H9 (cell line): Measurements from ENCODE around the gene CSHL1. TPM values are rescaled to one million over a fixed set of nuclear protein-coding genes. Genes with fewer than 3 reads are reported as not detected.
"Not testable (repeated sequence)": the region's sequence is repeated elsewhere in the genome, so short reads cannot be mapped to it uniquely, and the experiment has no call there.

Experiments
- DNase-seq: peaks from one replicate; pipeline ENCODE4 v3.0.0-alpha.2; 2017
- H2AFZ ChIP-seq: one replicate; pipeline ENCODE4 v1.6.1; 2013; ENCODE audit warnings: mild to moderate bottlenecking, low read length, control low read depth, moderate library complexity
- H2AK5ac ChIP-seq: 2 replicates; pipeline ENCODE4 v1.6.1; 2013; ENCODE audit warnings: low read length, control low read depth, mixed read lengths; ENCODE audit not compliant: insufficient read length
- H2BK120ac ChIP-seq: one replicate; pipeline ENCODE4 v1.6.1; 2013; ENCODE audit warnings: low read depth, mild to moderate bottlenecking, low read length, control low read depth, inconsistent platforms; ENCODE audit not compliant: poor library complexity, severe bottlenecking
- H2BK12ac ChIP-seq: 2 replicates; pipeline ENCODE4 v1.6.1; 2013; ENCODE audit warnings: low read length, control low read depth, mixed read lengths, low read depth; ENCODE audit not compliant: insufficient read length
- H2BK15ac ChIP-seq: 2 replicates; pipeline ENCODE4 v1.6.1; 2013; ENCODE audit warnings: low read depth, low read length, control low read depth
- H2BK20ac ChIP-seq: one replicate; pipeline ENCODE4 v1.6.1; 2013; ENCODE audit warnings: low read depth, mild to moderate bottlenecking, low read length, control low read depth, inconsistent platforms; ENCODE audit not compliant: poor library complexity, severe bottlenecking
- H2BK5ac ChIP-seq: 2 replicates; pipeline ENCODE4 v1.6.1; 2013; ENCODE audit warnings: low read length, control low read depth, mixed read lengths; ENCODE audit not compliant: insufficient read length
- H3K14ac ChIP-seq: 2 replicates; pipeline ENCODE4 v1.6.1; 2013; ENCODE audit warnings: low read length, control low read depth; ENCODE audit not compliant: insufficient read depth
- H3K18ac ChIP-seq: 2 replicates; pipeline ENCODE4 v1.6.1; 2013; ENCODE audit warnings: low read depth, mild to moderate bottlenecking, mixed read lengths, low read length, control low read depth; ENCODE audit not compliant: insufficient read length
- H3K23ac ChIP-seq: 2 replicates; pipeline ENCODE4 v1.6.1; 2013; ENCODE audit warnings: low read length, control low read depth, mixed read lengths, low read depth; ENCODE audit not compliant: insufficient read length
- H3K23me2 ChIP-seq: 2 replicates; pipeline ENCODE4 v1.6.1; 2013; ENCODE audit warnings: low read depth, mild to moderate bottlenecking, mixed read lengths, low read length, control low read depth; ENCODE audit not compliant: insufficient read length, poor library complexity, severe bottlenecking
- H3K27ac ChIP-seq: 2 replicates; pipeline ENCODE4 v1.5.1; 2013; ENCODE audit warnings: low read length, control low read depth, mixed read lengths, low read depth; ENCODE audit not compliant: insufficient read length
- H3K27me3 ChIP-seq: 2 replicates; pipeline ENCODE4 v1.6.1; 2013; ENCODE audit warnings: low read length, control low read depth, inconsistent platforms; ENCODE audit not compliant: insufficient read depth
- H3K4ac ChIP-seq: 2 replicates; pipeline ENCODE4 v1.6.1; 2013; ENCODE audit warnings: low read depth, mild to moderate bottlenecking, control low read depth, inconsistent platforms, low read length, moderate library complexity
- H3K4me1 ChIP-seq: 2 replicates; pipeline ENCODE4 v1.6.1; 2013; ENCODE audit warnings: low read length, control low read depth, inconsistent platforms; ENCODE audit not compliant: insufficient read depth
- H3K4me2 ChIP-seq: 2 replicates; pipeline ENCODE4 v1.6.1; 2013; ENCODE audit warnings: low read length, control low read depth, mixed read lengths; ENCODE audit not compliant: insufficient read length, insufficient read depth
- H3K56ac ChIP-seq: 2 replicates; pipeline ENCODE4 v1.6.1; 2013; ENCODE audit warnings: low read depth, mild to moderate bottlenecking, mixed read lengths, low read length, control low read depth; ENCODE audit not compliant: insufficient read length
- H3K79me1 ChIP-seq: 2 replicates; pipeline ENCODE4 v1.6.1; 2013; ENCODE audit warnings: low read depth, mild to moderate bottlenecking, moderate library complexity, low read length, control low read depth, inconsistent platforms; ENCODE audit not compliant: insufficient read depth, poor library complexity, severe bottlenecking
- H3K79me2 ChIP-seq: 2 replicates; pipeline ENCODE4 v1.6.1; 2013; ENCODE audit warnings: low read length, control low read depth, inconsistent platforms; ENCODE audit not compliant: insufficient read depth
- H3K9ac ChIP-seq: 2 replicates; pipeline ENCODE4 v1.6.1; 2013; ENCODE audit warnings: low read length, control low read depth, mixed read lengths; ENCODE audit not compliant: insufficient read length; ENCODE audit errors: extremely low read depth
- H3K9me3 ChIP-seq: one replicate; pipeline ENCODE4 v1.6.1; 2013; ENCODE audit warnings: low read depth, low read length, inconsistent platforms; ENCODE audit not compliant: control insufficient read depth
- H3T11ph ChIP-seq: one replicate; pipeline ENCODE4 v1.6.1; 2013; ENCODE audit warnings: mild to moderate bottlenecking, low read length, control low read depth, inconsistent platforms
- H4K20me1 ChIP-seq: one replicate; pipeline ENCODE4 v1.6.1; 2013; ENCODE audit not compliant: control insufficient read depth, insufficient read length, insufficient read depth
- H4K5ac ChIP-seq: 2 replicates; pipeline ENCODE4 v1.6.1; 2013; ENCODE audit warnings: low read depth, mild to moderate bottlenecking, mixed read lengths, low read length, control low read depth; ENCODE audit not compliant: insufficient read length
- H4K8ac ChIP-seq: replicated peaks from 2 replicates; pipeline ENCODE4 v1.6.1; 2013; ENCODE audit warnings: low read length, control low read depth, mixed read lengths, low read depth; ENCODE audit not compliant: insufficient read length
- H4K91ac ChIP-seq: 2 replicates; pipeline ENCODE4 v1.6.1; 2013; ENCODE audit warnings: low read depth, mild to moderate bottlenecking, moderate library complexity, mixed read lengths, low read length, control low read depth; ENCODE audit not compliant: insufficient read length
- H3K27ac Mint-ChIP-seq, 3 experiments: 2 replicates in 2 of 3; 3 replicates in 1 of 3; pipeline ENCODE4 v1.8.0; 2020 to 2021; ENCODE audit warnings: mixed read lengths in 3 of 3, mild to moderate bottlenecking in 1 of 3, moderate library complexity in 1 of 3
- H3K27me3 Mint-ChIP-seq: 2 replicates; pipeline ENCODE4 v1.8.0; 2021; ENCODE audit warnings: low read depth, mild to moderate bottlenecking, moderate library complexity, mixed read lengths
- H3K36me3 Mint-ChIP-seq, 3 experiments: 2 replicates in 2 of 3; 3 replicates in 1 of 3; pipeline ENCODE4 v1.8.0; 2020 to 2021; ENCODE audit warnings: low read depth in 3 of 3, mixed read lengths in 3 of 3; ENCODE audit not compliant: insufficient read depth in 1 of 3
- H3K4me1 Mint-ChIP-seq, 2 experiments: 2 replicates each; pipeline ENCODE4 v1.8.0; 2020; ENCODE audit warnings: mixed read lengths in 2 of 2
- H3K4me3 Mint-ChIP-seq, 2 experiments: 2 replicates in 1 of 2; 3 replicates in 1 of 2; pipeline ENCODE4 v1.8.0; 2020 to 2021; ENCODE audit warnings: mild to moderate bottlenecking in 2 of 2, mixed read lengths in 2 of 2, moderate library complexity in 1 of 2
- H3K9me3 Mint-ChIP-seq, 2 experiments: 2 replicates in 1 of 2; 3 replicates in 1 of 2; pipeline ENCODE4 v1.8.0; 2020; ENCODE audit warnings: mild to moderate bottlenecking in 2 of 2, mixed read lengths in 2 of 2, moderate library complexity in 1 of 2
- WGBS: extraction: QIAGEN DNeasy Blood & Tissue Kit; methylation state at CpG from one replicate; pipeline ENCODE4 v1.1.7; 2013; ENCODE audit warnings: missing lambda C conversion rate, low lambda C conversion rate, mixed read lengths; ENCODE audit not compliant: insufficient read length; ENCODE audit errors: extremely low coverage; 5-methylcytosine and 5-hydroxymethylcytosine counted together
- total RNA-seq: library from RNA; stranded (reverse); gene quantifications from 2 replicates; pipeline ENCODE4 v1.2.1, GENCODE V29; 2021

CSHL1 gene
- total RNA-seq, 1 experiment from 2014 or later: not detected

GRCh38 chr17:63871646-63872365 is 39.3 kb downstream of the CSHL1 start:
- not testable (repeated sequence) for H3K18ac ChIP-seq, H3K56ac ChIP-seq, H3K23ac ChIP-seq, H2BK12ac ChIP-seq, H3T11ph ChIP-seq, H2BK15ac ChIP-seq, H2BK20ac ChIP-seq, H3K27ac Mint-ChIP-seq, H2BK5ac ChIP-seq, H3K27ac ChIP-seq, H2AFZ ChIP-seq, H3K9me3 Mint-ChIP-seq, H3K4ac ChIP-seq, H4K20me1 ChIP-seq, H4K5ac ChIP-seq, H3K4me3 Mint-ChIP-seq, H3K4me1 Mint-ChIP-seq, H3K14ac ChIP-seq, DNase-seq, H3K4me1 ChIP-seq, H2AK5ac ChIP-seq, H3K4me2 ChIP-seq, H3K27me3 Mint-ChIP-seq, H3K36me3 Mint-ChIP-seq, H3K79me2 ChIP-seq, H3K9me3 ChIP-seq, H3K27me3 ChIP-seq, H2BK120ac ChIP-seq, H4K8ac ChIP-seq, H3K9ac ChIP-seq, H3K23me2 ChIP-seq, H3K79me1 ChIP-seq, H4K91ac ChIP-seq
- no CpG with 5 or more reads among the region's 15 CpGs for WGBS

DNA sequence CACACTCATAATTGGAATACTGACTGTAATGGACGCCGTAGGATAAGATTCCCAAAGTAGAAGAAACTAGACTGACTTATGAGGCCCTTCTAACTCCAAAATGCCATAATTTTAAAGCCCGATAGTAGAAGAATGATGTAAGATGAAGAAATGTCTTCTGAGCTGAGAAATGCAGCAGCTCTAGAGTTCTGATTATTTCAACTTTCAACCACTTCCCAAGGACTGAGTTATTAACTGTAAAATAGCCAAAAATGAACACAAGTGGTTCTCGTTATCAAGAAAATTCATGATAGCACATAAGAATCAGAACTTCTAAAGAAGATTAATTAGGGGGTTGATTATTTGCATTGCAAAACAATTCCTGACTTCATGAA is 40.8 kb downstream of the CSHL1 start:
- not testable (repeated sequence) for H3K79me1 ChIP-seq, H3K4me3 Mint-ChIP-seq, H4K20me1 ChIP-seq, H3K27ac ChIP-seq, H4K91ac ChIP-seq, H3K23ac ChIP-seq, H3K4ac ChIP-seq, DNase-seq, H3K23me2 ChIP-seq, H3K27me3 ChIP-seq, H3K79me2 ChIP-seq, H3K18ac ChIP-seq, H3K9me3 Mint-ChIP-seq, H2BK5ac ChIP-seq, H2BK12ac ChIP-seq, H3K27me3 Mint-ChIP-seq, H2AK5ac ChIP-seq, H3K4me1 ChIP-seq, H3K14ac ChIP-seq, H2BK20ac ChIP-seq, H3K9me3 ChIP-seq, H3K4me2 ChIP-seq, H2AFZ ChIP-seq, H4K5ac ChIP-seq, H2BK15ac ChIP-seq, H3K4me1 Mint-ChIP-seq, H4K8ac ChIP-seq, H3K27ac Mint-ChIP-seq, H3K9ac ChIP-seq, H2BK120ac ChIP-seq, H3K56ac ChIP-seq, H3T11ph ChIP-seq, H3K36me3 Mint-ChIP-seq
- no CpG with 5 or more reads among the region's 4 CpGs for WGBS
